Upper lobe of right lung (tissue), 1 donor: Measurements from ENCODE around the gene GALNT9. TPM values are rescaled to one million over a fixed set of nuclear protein-coding genes. Genes with fewer than 3 reads are reported as not detected.

Experiments
- ATAC-seq: fragments of 200-7000 bp; cut with Tn5 transposase; one replicate; pipeline ENCODE4 v1.9.1; 2020; ENCODE audit warnings: mild to moderate bottlenecking, moderate library complexity
- DNase-seq: peaks from one replicate; pipeline ENCODE4 v3.0.0-alpha.2; 2020
- H3K27ac ChIP-seq: fragments of 200-600 bp; one replicate; pipeline ENCODE4 v1.8.0; 2022
- H3K27me3 ChIP-seq: fragments of 200-600 bp; one replicate; pipeline ENCODE4 v1.8.0; 2022; ENCODE audit warnings: mild to moderate bottlenecking
- H3K36me3 ChIP-seq: fragments of 200-600 bp; one replicate; pipeline ENCODE4 v1.8.0; 2022
- H3K4me1 ChIP-seq: fragments of 200-600 bp; one replicate; pipeline ENCODE4 v1.8.0; 2022
- H3K4me3 ChIP-seq: fragments of 200-600 bp; one replicate; pipeline ENCODE4 v1.8.0; 2022; ENCODE audit warnings: mild to moderate bottlenecking
- H3K9me3 ChIP-seq: fragments of 200-600 bp; one replicate; pipeline ENCODE4 v1.8.0; 2022
- CTCF ChIP-seq: fragments of 200-600 bp; IDR thresholded peaks from one replicate; pipeline ENCODE4 v1.8.0; 2022; ENCODE audit warnings: antibody characterized with exemption
- intact Hi-C: fragments of 100-400 bp; cut with DNase I; formaldehyde crosslinking; loops from one replicate; pipeline ENCODE4 v1.11.0; 2022
- total RNA-seq: library from RNA; stranded (reverse); fragmentation: NEBNext Ultra II Directional; extraction: Animal tissue kit (Norgen Biotek cat#: 25700); gene quantifications from one replicate; pipeline ENCODE4 v1.2.1, GENCODE V29; 2021
- donor health status: DM: no; HTN: yes; CAD: no; lungs with severe emphysema.

GALNT9 gene
- total RNA-seq, 1 donor from 2014 or later, result 1.6 TPM

- no peak for ATAC-seq
- no peak for TF ChIP-seq CTCF
- no peak for DNase-seq
- peaks cover 18% of the 10 kb centered on the region for H3K27me3 ChIP-seq
- H3K36me3 ChIP-seq, result no peaks in the 10 kb centered on the region
- no peaks in the 10 kb centered on the region for H3K4me1 ChIP-seq
- H3K27ac ChIP-seq, result no peak overlapping the region
- no peak overlapping the region for H3K4me3 ChIP-seq
- intact Hi-C loops, result no loop called here
- no peaks in the 10 kb centered on the region for H3K9me3 ChIP-seq
Observed at GRCh38 chr12:132347176-132347855, 17.9 kb upstream of the GALNT9 start.

- Histone ChIP-seq H3K4me3 (no peak overlapping the region), H3K27ac (no peak overlapping the region), H3K36me3 (no peaks in the 10 kb centered on the region), H3K9me3 (no peaks in the 10 kb centered on the region), H3K4me1 (no peaks in the 10 kb centered on the region), H3K27me3 (peaks cover 18% of the 10 kb centered on the region)
- DNase-seq, result no peak
- no peak for ATAC-seq
- intact Hi-C loops, result no loop called here
- no peak for TF ChIP-seq CTCF
Observed at GRCh38 chr12:132346471-132347175, 17.2 kb upstream of the GALNT9 start.

- H3K27ac ChIP-seq, result no peak overlapping the region
- no peak for ATAC-seq
- no peak for DNase-seq
- intact Hi-C loops, result no loop called here
- no peaks in the 10 kb centered on the region for H3K36me3 ChIP-seq
- no peaks in the 10 kb centered on the region for H3K4me1 ChIP-seq
- H3K27me3 ChIP-seq, result peaks cover 18% of the 10 kb centered on the region
- no peak overlapping the region for H3K4me3 ChIP-seq
- H3K9me3 ChIP-seq, result no peaks in the 10 kb centered on the region
- TF ChIP-seq CTCF, result no peak
Observed at GRCh38 chr12:132345561-132346200, 16.3 kb upstream of the GALNT9 start.

- Histone ChIP-seq H3K27me3 (peaks cover 21% of the 10 kb centered on the region), H3K9me3 (no peaks in the 10 kb centered on the region), H3K4me3 (no peak overlapping the region), H3K4me1 (no peaks in the 10 kb centered on the region), H3K36me3 (no peaks in the 10 kb centered on the region), H3K27ac (no peak overlapping the region)
- ATAC-seq (no peak), DNase-seq (no peak)
- intact Hi-C loops, result no loop called here
- TF ChIP-seq CTCF, result no peak
Observed at GRCh38 chr12:132345126-132345525, 15.7 kb upstream of the GALNT9 start.

- H3K4me3 ChIP-seq, result no peak overlapping the region
- intact Hi-C loops, result no loop called here
- no peak for TF ChIP-seq CTCF
- no peaks in the 10 kb centered on the region for H3K4me1 ChIP-seq
- H3K36me3 ChIP-seq, result no peaks in the 10 kb centered on the region
- no peak overlapping the region for H3K27ac ChIP-seq
- ATAC-seq (no peak), DNase-seq (no peak)
- H3K27me3 ChIP-seq, result peaks cover 26% of the 10 kb centered on the region
- no peaks in the 10 kb centered on the region for H3K9me3 ChIP-seq
Observed at GRCh38 chr12:132344601-132345000, 15.2 kb upstream of the GALNT9 start.
